ENCODE results near the gene AGBL5. TPM values are rescaled to one million over a fixed set of nuclear protein-coding genes. Genes with fewer than 3 reads are reported as not detected.

Gene AGBL5
- total RNA-seq, 2 experiments from 2014 or later = 12.5 to 14.5 TPM

DNA sequence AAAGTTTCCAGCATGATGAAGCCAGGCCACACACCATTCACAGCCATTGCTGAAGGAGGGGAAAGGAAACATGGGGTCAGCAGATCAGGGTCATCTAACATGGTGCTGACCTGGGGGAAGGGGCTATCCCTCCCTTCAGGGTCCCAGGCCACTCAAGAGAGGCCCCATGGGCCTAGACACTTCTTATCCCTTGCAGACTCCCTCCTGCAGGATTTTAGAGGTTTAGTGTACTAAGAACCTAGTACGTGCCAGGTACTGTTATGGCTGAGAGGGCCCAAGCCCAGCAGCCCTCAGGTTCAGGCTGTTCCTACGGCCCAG, 43.9 kb downstream of the AGBL5 start:
- peaks cover 6% of the 10 kb centered on the region for H3K36me3 Mint-ChIP-seq (ENCODE audit: low read depth)

DNA sequence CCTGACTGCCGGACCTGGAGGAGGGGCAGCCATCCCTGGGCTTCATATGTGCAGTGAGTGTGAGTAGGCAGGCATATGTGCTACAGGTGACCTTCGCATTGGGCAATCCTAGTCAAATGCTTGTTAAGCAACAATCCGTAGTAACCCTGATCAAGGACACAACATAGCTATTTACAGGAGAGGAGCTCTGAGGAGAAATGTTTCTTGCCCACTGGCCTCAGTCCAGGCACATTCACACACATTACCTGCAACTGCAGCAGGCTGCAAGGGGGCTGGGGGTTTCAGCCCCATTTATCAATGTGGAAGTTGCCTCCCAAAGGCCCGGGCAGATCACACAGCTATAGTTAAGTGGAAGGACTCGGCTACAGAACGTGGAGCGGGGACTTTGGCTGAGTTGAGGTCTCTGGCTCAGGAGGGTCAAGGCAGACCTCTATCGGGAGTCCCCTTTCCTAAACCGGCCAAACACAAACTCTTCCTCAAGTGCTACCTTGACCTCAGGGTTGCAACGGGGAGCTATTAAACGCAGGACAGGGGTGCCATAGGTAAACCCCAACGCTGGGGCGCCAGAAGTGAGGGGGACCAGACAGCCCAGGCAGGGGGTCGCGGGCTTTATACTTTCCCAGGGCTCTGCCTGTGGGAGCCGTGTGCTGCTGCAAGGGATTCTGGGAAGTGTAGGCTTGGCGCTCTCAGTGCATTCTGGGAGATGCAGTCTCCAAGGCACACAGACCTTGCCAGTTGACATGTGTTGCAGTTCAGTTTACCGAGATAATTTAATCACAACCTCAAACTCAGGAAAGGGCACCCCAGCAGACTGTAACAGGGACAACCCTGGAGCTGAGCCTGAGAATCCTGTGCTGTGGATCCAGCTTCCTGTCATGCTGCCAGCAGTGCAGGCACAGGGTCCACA, 44.5 kb downstream of the AGBL5 start:
- Mint-ChIP-seq H3K4me3 (peak overlapping the region; percentile 35), H3K27me3 (no peaks in the 10 kb centered on the region), H3K4me1 (peaks cover 10% of the 10 kb centered on the region), H3K36me3 (ENCODE audit: low read depth) (peaks cover 6% of the 10 kb centered on the region), H3K27ac (peak overlapping the region; percentile 30), H3K9me3 (ENCODE audit: low read depth) (no peaks in the 10 kb centered on the region)
- intact Hi-C loops (cut with DNase I, micrococcal nuclease) = loop anchor here (1.0 to 5.0 kb wide), 4 partner anchors 96 to 206 kb away; partner anchors contain the start of genes ATRAID (in 2 of the 2) and SLC5A6 (in 2 of the 2)
- peak; percentile 72 for DNase-seq
- ATAC-seq = peak; percentile 98
- POLR2A ChIA-PET = no interaction called here
- CTCF ChIA-PET = interaction anchor here (0.6 to 2.7 kb wide), 11 partner anchors 9 to 227 kb away, joined by 3 to 18 read pairs (median 3); partner anchors contain the start of genes KHK and OST4

More for the DNA sequence above, 43.9 kb downstream of the AGBL5 start:
- no peak for DNase-seq
- Mint-ChIP-seq H3K27ac (no peak overlapping the region), H3K9me3 (ENCODE audit: low read depth) (no peaks in the 10 kb centered on the region), H3K27me3 (no peaks in the 10 kb centered on the region), H3K4me1 (peaks cover 10% of the 10 kb centered on the region), H3K4me3 (no peak overlapping the region)
- no peak for ATAC-seq
- ChIA-PET POLR2A (no interaction called here), CTCF (interaction anchor here (0.6 to 2.7 kb wide), 5 partner anchors 8 to 184 kb away, joined by 3 to 18 read pairs (median 4); partner anchors contain the start of genes KHK and OST4)
- intact Hi-C loops (cut with DNase I, micrococcal nuclease) = loop anchor here in 1 of 2 experiments (5.0 kb wide), 3 partner anchors 97 to 207 kb away; partner anchors contain the start of genes ATRAID and SLC5A6

DNA sequence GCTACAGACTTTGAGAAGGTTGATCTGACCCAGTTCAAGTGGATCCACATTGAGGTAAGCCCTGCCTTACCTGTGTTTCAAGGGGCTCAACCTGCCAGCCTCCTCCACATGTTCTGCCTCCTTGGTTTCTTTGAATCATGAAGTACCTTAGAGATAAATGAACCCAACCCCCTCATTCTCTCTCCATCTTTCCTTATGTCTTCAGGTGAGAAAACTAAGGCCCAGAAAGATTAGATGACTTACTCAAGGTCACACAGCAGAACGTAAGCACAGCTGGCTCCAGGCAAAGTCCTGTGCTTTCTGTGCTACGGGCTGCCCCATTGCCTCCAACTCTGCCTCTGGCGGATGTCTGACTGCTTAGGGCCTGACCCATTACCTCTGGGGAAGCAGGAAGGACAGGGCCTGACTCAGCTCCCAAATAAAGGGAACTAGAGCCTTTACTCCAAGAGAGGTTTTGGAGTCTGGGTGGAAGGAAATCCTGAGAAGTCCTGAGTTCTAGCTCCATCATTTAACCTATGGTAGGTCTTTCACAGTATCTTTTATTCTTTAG, 45.4 kb downstream of the AGBL5 start:
- Mint-ChIP-seq H3K27me3 (no peaks in the 10 kb centered on the region), H3K36me3 (ENCODE audit: low read depth) (peaks cover 6% of the 10 kb centered on the region), H3K9me3 (ENCODE audit: low read depth) (no peaks in the 10 kb centered on the region), H3K4me1 (peaks cover 10% of the 10 kb centered on the region), H3K27ac (no peak overlapping the region), H3K4me3 (no peak overlapping the region)
- intact Hi-C loops (cut with DNase I, micrococcal nuclease) = loop anchor here (1.0 to 5.0 kb wide), 4 partner anchors 95 to 205 kb away; partner anchors contain the start of genes ATRAID (in 2 of the 2) and SLC5A6 (in 2 of the 2)
- ChIA-PET CTCF (interaction anchor here (0.6 to 2.7 kb wide), 10 partner anchors 10 to 207 kb away, joined by 3 to 18 read pairs (median 4); partner anchors contain the start of gene KHK), POLR2A (interaction anchor here (0.6 kb wide), 1 partner anchor 95 kb away, joined by 4 read pairs; no protein-coding TSS in a partner anchor)
- ATAC-seq = no peak
- no peak for DNase-seq

DNA sequence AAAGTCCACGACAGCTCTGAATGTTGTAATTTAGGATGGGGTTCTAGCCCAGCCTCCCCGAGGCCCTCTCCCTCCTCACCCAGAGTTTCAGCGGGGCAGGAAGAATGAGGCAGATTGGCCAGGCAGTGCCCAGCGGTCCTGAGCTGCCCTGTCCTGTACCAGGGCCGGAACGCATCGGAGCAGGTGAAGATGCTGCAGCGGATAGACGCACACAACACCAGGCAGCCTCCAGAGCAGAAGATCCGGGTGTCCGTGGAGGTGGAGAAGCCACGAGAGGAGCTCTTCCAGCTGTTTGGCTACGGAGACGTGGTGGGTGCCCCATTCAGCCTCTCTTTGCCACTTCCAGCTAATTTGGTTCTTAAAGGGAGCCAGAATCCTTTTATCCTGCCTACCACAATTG, 45.9 kb downstream of the AGBL5 start:
- Mint-ChIP-seq H3K27me3 (no peaks in the 10 kb centered on the region), H3K9me3 (ENCODE audit: low read depth) (no peaks in the 10 kb centered on the region), H3K27ac (no peak overlapping the region), H3K36me3 (ENCODE audit: low read depth) (peaks cover 6% of the 10 kb centered on the region), H3K4me1 (peaks cover 10% of the 10 kb centered on the region), H3K4me3 (no peak overlapping the region)
- ChIA-PET CTCF (interaction anchor here (1.0 to 4.1 kb wide), 10 partner anchors 10 to 206 kb away, joined by 3 to 23 read pairs (median 6); partner anchors contain the start of genes KHK and TRIM54), POLR2A (no interaction called here)
- DNase-seq (no peak), ATAC-seq (no peak)
- intact Hi-C loops (cut with DNase I, micrococcal nuclease) = loop anchor here in 1 of 2 experiments (5.0 kb wide), 3 partner anchors 95 to 205 kb away; partner anchors contain the start of genes ATRAID and SLC5A6

DNA sequence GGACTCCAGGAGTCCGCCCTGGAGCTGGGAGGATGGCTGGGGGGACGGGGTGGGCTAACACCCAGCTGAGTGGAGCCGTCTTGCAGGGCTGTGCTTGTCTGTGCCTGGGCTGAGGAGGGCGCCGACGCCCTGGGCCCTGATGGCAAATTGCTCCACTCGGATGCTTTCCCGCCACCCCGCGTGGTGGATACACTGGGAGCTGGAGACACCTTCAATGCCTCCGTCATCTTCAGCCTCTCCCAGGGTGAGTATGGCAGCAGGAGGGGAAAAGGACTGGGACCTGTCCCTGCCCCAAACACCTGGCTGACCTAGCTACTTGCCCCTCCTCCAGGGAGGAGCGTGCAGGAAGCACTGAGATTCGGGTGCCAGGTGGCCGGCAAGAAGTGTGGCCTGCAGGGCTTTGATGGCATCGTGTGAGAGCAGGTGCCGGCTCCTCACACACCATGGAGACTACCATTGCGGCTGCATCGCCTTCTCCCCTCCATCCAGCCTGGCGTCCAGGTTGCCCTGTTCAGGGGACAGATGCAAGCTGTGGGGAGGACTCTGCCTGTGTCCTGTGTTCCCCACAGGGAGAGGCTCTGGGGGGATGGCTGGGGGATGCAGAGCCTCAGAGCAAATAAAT, 48.0 kb downstream of the AGBL5 start:
- Mint-ChIP-seq H3K36me3 (ENCODE audit: low read depth) (peaks cover 6% of the 10 kb centered on the region), H3K4me3 (no peak overlapping the region), H3K4me1 (peaks cover 10% of the 10 kb centered on the region), H3K9me3 (ENCODE audit: low read depth) (no peaks in the 10 kb centered on the region), H3K27ac (no peak overlapping the region), H3K27me3 (no peaks in the 10 kb centered on the region)
- no peak for ATAC-seq
- intact Hi-C loops (cut with DNase I, micrococcal nuclease) = loop anchor here in 1 of 2 experiments (5.0 kb wide), 3 partner anchors 93 to 203 kb away; partner anchors contain the start of genes ATRAID and SLC5A6
- ChIA-PET CTCF (interaction anchor here (0.5 to 4.1 kb wide), 16 partner anchors 10 to 204 kb away, joined by 3 to 23 read pairs (median 3); partner anchors contain the start of genes CAD, KHK, TCF23 and TRIM54), POLR2A (no interaction called here)
- DNase-seq = no peak

DNA sequence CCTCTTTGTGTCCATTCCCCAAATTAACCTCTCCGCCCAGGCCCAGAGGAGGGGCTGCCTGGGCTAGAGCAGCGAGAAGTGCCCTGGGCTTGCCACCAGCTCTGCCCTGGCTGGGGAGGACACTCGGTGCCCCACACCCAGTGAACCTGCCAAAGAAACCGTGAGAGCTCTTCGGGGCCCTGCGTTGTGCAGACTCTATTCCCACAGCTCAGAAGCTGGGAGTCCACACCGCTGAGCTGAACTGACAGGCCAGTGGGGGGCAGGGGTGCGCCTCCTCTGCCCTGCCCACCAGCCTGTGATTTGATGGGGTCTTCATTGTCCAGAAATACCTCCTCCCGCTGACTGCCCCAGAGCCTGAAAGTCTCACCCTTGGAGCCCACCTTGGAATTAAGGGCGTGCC, 48.6 kb downstream of the AGBL5 start:
- CTCF ChIA-PET = interaction anchor here (0.7 to 4.1 kb wide), 10 partner anchors 10 to 203 kb away, joined by 3 to 23 read pairs (median 3); partner anchors contain the start of genes KHK, TCF23 and TRIM54
- H3K27ac Mint-ChIP-seq = no peak overlapping the region

DNA sequence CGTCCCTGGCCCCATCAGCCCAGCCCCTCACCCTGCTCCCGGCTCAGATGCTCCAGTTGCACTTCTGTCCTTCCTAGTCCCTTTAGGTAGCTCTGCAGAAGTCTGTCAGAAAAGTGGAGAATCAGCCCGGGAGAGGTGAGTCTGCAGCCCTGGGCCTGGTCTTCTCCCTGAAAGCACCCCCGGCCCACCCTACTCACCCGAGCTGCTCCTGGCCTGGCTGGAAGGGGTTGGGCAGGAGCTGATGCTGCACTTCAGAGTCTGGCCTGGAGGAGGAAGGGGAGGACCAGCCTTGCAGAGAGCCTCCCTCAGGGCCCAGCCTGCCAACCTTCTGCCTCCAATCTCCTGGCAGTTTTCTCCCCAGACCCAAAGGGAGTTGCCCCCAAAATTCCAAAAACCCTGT, 50.9 kb downstream of the AGBL5 start:
- intact Hi-C loops (cut with DNase I, micrococcal nuclease) = no loop called here
- ChIA-PET CTCF (interaction anchor here (0.6 to 1.3 kb wide), 3 partner anchors 15 to 27 kb away, joined by 3 to 4 read pairs (median 3); partner anchors contain the start of gene ABHD1), POLR2A (no interaction called here)
- no peak for DNase-seq
- ATAC-seq = no peak
- Mint-ChIP-seq H3K4me1 (no peaks in the 10 kb centered on the region), H3K27ac (no peak overlapping the region), H3K9me3 (ENCODE audit: low read depth) (no peaks in the 10 kb centered on the region), H3K36me3 (ENCODE audit: low read depth) (peaks cover 6% of the 10 kb centered on the region), H3K27me3 (peaks cover 2% of the 10 kb centered on the region), H3K4me3 (no peak overlapping the region)

More for the DNA sequence above, 48.6 kb downstream of the AGBL5 start:
- H3K36me3 Mint-ChIP-seq (ENCODE audit: low read depth) = peaks cover 6% of the 10 kb centered on the region
- peaks cover 10% of the 10 kb centered on the region for H3K4me1 Mint-ChIP-seq
- no peak for ATAC-seq
- intact Hi-C loops (cut with DNase I, micrococcal nuclease) = no loop called here
- H3K9me3 Mint-ChIP-seq (ENCODE audit: low read depth) = no peaks in the 10 kb centered on the region
- DNase-seq = no peak
- no peak overlapping the region for H3K4me3 Mint-ChIP-seq
- H3K27me3 Mint-ChIP-seq = no peaks in the 10 kb centered on the region
- POLR2A ChIA-PET = no interaction called here

DNA sequence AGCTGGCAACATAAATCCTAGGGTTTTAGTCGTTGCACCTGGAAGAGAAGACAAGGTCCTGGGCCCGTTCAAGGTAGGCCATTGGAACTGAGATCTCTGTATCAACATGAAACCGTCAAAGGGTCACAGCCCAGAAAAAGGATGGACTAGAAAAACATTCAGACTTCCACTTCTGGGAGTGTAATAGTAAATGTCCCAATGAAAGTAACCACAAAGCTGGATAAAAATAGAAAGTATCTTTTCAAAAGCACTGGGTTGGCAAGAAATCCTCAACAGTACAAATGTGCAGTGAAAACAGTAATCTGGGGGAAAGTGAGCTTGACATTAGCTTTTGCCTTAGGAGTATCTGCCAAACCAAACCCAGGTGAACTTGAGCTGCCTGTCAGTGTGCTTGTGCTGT, 54.5 kb downstream of the AGBL5 start:
- Mint-ChIP-seq H3K27me3 (peaks cover 5% of the 10 kb centered on the region), H3K27ac (no peak overlapping the region), H3K9me3 (ENCODE audit: low read depth) (no peaks in the 10 kb centered on the region), H3K36me3 (ENCODE audit: low read depth) (no peaks in the 10 kb centered on the region), H3K4me1 (no peaks in the 10 kb centered on the region), H3K4me3 (no peak overlapping the region)
- DNase-seq (no peak), ATAC-seq (no peak)
- CTCF ChIA-PET = interaction anchor here (0.6 to 1.1 kb wide), 2 partner anchors 36 to 358 kb away, joined by 3 to 5 read pairs; no protein-coding TSS in a partner anchor
- POLR2A ChIA-PET = no interaction called here
- intact Hi-C loops (cut with DNase I, micrococcal nuclease) = no loop called here

DNA sequence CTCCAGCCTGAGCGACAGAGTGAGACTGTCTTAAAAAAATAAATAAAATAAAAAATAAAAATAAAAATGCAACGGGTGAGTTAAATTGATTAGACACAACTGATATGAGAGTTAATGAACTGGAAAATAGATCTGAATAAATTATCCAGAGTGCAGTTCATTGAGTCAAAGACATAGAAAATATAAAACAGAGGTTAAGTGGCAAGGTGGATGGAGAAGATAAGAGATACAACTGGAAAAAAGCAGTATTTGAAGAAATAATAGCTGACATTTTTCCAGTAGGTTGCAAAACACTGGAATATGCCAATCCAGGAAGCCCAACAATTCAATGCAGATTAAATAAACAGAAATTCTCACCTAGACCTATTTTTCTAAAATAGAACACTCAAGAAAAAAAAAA, 56.8 kb downstream of the AGBL5 start:
- ChIA-PET POLR2A (no interaction called here), CTCF (interaction anchor here (0.6 to 0.9 kb wide), 3 partner anchors 10 to 139 kb away, joined by 3 to 4 read pairs (median 3); no protein-coding TSS in a partner anchor)
- Mint-ChIP-seq H3K9me3 (ENCODE audit: low read depth) (no peaks in the 10 kb centered on the region), H3K36me3 (ENCODE audit: low read depth) (no peaks in the 10 kb centered on the region), H3K27ac (no peak overlapping the region), H3K27me3 (peaks cover 5% of the 10 kb centered on the region), H3K4me1 (no peaks in the 10 kb centered on the region), H3K4me3 (no peak overlapping the region)
- ATAC-seq (no peak), DNase-seq (no peak)
- intact Hi-C loops (cut with DNase I, micrococcal nuclease) = no loop called here

DNA sequence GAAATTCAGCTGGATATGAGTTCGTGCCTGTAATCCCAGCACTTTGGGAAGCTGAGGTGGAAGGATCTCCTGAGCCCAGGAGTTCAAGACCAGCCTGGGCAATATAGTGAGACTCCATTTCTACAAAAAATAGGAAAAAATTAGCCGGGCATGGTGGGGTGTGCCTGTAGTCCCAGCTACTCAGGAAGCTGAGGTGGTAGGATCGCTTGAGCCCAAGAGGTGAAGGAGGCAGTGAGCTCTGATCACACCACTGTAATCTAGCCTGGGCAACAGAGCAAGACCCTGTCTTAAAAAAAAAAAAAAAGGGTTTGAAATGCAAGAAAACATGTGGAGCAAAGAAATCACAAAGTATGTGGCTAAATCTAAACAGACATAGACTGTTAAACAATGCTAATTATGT, 57.6 kb downstream of the AGBL5 start:
- intact Hi-C loops (cut with DNase I, micrococcal nuclease) = no loop called here
- Mint-ChIP-seq H3K4me3 (no peak overlapping the region), H3K27me3 (peaks cover 5% of the 10 kb centered on the region), H3K9me3 (ENCODE audit: low read depth) (no peaks in the 10 kb centered on the region), H3K4me1 (no peaks in the 10 kb centered on the region), H3K27ac (no peak overlapping the region), H3K36me3 (ENCODE audit: low read depth) (no peaks in the 10 kb centered on the region)
- DNase-seq (no peak), ATAC-seq (no peak)
- ChIA-PET POLR2A (no interaction called here), CTCF (interaction anchor here (0.6 to 1.0 kb wide), 7 partner anchors 9 to 1374 kb away, joined by 3 to 5 read pairs (median 3); no protein-coding TSS in a partner anchor)

Data from activated CD4-positive, alpha-beta T cell treated with anti-CD3 and anti-CD28 coated beads for 36 hours (primary cell).